Hepatic stellate cell (primary cell): Measurements from ENCODE around the gene ZRANB3.

Experiments used
- DNase-seq: peaks from one replicate; pipeline ENCODE4 v3.0.0; 2011; ENCODE audit warnings: low spot score

ZRANB3 gene

DNA sequence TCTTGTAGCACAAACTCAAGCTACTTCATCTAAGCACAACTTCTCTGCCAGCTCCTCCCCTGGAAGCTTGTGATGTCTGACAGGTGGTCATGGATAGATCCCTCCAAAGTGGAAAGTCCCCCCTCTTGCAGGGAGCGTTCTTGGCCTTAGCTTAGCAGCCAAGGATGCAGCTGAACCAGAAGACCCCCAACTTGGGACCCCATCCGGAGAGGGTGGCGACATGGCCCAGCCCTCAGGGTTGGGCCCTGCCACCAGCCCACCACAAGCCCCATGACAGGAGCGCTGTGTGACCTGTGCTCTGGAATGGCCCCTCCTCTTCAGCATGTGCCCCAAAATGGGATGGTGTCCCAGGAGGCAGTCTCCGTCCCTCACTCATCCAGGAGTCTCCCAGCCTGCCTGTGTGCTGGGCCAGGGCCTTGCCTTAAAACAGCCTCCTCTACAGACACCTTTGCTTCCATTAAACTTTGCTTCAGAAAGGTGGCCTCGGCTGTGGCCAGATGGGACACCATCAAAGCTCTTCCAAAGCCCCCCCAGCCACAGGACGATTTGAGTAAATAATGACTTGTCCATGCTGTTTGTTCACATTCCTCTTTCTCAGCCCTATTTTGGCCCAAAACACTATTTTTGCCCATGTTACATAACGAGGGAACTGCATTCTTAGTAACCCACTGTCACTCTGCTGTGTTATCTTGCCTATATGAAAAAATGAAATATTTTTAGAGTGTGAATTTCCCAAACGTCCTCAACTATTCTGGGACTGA, 356.8 kb downstream of the ZRANB3 start:
- no peak for DNase-seq

DNA sequence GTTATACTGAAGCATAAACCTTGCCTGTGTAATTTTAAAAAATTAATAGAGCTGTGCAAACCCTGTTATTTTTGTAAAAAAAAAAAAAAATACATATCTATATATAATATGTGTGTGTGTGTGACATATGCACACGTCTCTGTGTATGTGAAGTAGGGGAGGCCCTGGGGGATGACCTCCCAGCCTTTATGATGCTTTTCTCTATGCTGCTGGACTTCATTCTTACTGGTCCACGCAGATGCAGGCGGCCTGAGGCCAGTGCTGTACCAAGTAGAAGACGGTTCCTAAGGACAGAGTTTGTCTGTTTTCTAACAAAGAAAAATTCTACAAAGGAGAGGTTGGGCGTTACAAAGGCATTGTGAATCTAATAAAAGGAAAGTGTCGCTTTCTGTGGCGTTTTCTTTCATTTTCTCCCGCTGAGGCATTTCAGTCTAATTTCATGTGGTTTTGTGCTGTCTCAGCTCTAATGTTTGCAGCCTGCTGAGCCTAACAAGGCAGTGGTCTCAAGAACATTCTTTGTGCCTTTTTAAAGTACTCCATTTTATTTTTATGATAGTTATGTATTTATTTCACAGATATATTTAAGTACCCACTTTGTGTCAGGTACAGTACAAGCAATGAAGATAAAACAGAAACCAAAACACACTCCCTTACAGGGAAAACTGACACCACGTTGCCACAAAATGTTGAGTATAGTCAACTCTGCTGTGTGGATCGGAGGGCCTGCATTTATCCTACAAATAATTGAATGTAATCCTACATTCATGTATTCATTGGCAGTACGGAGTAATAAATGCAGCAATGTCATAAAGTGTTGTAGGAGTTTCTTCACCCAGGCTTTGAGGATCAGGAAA, 360.9 kb downstream of the ZRANB3 start:
- DNase-seq, result no peak

DNA sequence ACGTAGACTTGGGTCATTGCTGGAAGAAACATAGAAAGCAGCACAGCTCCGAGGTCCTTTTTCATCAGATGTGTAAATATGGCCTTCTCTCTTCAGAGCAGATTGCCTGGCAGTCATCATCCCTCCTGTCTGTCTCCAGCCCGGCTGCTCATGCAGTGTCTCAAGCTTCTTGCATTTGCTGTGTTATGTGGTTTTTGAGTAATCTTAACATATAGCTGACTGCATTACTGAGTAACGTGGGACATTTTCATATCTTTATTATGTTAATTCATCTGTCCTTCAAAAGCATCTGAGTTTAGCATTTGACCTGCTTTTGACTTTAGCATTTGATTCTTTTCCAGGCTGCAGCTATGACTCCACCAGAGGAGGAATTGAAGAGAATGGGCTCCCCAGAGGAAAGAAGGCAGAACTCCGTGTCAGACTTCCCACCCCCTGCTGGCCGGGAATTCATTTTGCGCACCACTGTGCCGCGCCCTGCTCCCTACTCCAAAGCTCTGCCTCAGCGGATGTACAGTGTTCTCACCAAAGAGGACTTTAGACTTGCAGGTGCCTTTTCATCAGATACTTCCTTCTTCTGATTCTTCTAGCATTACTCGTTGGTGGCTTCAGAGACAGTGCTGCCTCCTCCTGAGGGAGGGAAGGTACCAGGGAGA, 362.7 kb downstream of the ZRANB3 start:
- DNase-seq, result no peak

- DNase-seq, result no peak
These were observed 363.7 kb downstream of the ZRANB3 start for GRCh38 chr2:135167273-135167672.

DNA sequence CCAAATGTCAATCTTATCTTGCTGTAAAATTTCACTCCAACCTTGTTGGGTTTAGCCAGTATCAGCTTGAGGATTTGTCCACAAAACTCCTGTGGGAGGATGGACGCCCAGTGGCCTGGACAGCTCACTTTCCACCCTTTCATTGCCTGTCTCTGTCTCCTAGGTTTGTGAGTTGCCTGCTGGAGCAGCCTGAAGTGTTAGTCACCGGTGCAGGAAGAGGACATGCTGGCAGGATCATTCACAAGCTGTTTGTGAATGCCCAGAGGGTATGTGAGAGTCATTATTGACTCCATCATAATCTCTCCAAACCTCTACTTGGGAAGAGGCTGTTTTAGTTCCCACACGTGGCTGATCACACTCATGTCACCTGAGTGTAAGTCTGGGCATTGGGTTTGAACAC, 366.6 kb downstream of the ZRANB3 start:
- DNase-seq, result no peak

DNA sequence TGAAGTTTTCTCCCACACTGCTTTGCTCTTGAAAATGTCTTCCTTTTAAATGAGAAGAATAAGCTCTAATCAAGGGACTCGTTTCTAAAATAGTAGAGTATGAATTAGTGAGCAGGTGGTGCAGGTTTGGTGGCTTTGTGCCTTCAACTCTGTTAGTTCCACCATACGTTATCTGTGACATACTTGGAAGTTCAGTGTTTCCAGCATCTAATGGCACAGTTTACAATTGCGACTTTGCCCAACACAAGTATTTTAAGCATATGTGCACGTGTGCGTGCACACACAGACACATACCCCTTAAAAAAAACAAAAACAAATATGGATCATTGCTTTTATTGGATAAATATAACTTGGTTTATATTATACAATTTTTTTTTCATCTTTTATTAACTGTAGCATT, 367.1 kb downstream of the ZRANB3 start:
- no peak for DNase-seq

DNA sequence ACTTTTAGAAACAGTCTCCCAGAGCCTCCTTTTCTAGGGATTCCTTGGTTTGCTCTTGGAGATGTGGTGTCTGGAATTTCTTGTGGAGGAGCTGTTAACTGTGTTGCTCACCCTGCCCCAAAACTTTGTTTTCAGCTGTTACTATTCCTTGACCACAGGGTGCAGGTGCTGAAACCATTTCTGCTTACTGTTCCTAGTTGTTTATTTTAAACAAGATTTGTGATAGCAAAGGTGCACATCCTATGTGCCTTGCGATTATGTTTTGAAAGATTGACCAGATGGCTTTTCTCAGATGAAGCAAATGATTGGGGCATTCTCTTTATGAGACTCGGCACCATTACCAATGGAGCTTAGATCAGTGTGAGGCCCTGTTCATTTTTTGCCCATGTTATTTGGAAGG, 367.7 kb downstream of the ZRANB3 start:
- no peak for DNase-seq

- no peak for DNase-seq
These were observed 368.2 kb downstream of the ZRANB3 start for GRCh38 chr2:135162786-135163185.

GRCh38 chr2:135162377-135162776, 368.6 kb downstream of the ZRANB3 start:
- DNase-seq, result no peak

- DNase-seq, result no peak
These were observed 371.8 kb downstream of the ZRANB3 start for GRCh38 chr2:135159191-135159590.

- no peak for DNase-seq
These were observed 373.2 kb downstream of the ZRANB3 start for GRCh38 chr2:135157856-135158255.

GRCh38 chr2:135154962-135155361, 376.1 kb downstream of the ZRANB3 start:
- DNase-seq, result no peak

GRCh38 chr2:135152361-135152760, 378.7 kb downstream of the ZRANB3 start:
- no peak for DNase-seq

DNA sequence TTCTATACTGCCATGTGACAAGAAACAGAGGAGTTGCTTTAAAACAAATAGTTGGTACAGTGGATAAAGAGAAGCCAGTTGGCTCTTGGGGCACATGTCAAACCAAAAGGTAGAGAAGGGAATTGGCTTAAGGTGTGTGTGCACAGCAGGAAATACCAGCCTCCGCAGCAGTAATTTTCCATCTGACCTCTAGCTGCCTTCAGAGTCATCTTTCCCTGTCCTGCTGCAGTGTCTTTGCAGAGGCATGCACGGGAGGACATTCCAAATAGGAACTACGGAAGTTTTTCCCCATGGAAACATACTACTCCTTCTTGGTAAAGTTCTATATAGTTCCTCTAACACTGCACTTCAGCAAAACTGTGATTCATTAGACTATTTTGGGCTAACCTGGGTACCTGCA, 379.4 kb downstream of the ZRANB3 start:
- no peak for DNase-seq

- DNase-seq, result no peak
These were observed 380.3 kb downstream of the ZRANB3 start for GRCh38 chr2:135150725-135151124.

DNA sequence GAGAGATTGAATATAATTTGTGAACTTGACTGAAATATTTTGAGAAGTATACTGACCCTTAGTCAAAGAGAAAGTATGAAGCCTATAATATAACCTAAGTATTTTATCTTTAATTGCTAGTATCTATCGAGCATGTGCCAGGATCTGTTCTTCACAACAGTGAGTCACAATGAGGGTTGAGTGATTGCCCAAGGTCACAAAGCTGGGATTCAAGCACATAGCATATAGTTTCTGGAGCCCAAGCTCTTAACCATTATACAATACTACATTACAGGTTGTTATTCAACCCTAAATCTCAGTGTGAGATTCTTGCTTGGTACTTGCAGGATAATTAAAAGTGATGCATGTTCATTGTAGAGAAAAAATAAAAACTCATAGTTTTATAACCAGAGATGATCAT, 381.8 kb downstream of the ZRANB3 start:
- no peak for DNase-seq

- no peak for DNase-seq
These were observed 386.7 kb downstream of the ZRANB3 start for GRCh38 chr2:135144343-135144742.

DNA sequence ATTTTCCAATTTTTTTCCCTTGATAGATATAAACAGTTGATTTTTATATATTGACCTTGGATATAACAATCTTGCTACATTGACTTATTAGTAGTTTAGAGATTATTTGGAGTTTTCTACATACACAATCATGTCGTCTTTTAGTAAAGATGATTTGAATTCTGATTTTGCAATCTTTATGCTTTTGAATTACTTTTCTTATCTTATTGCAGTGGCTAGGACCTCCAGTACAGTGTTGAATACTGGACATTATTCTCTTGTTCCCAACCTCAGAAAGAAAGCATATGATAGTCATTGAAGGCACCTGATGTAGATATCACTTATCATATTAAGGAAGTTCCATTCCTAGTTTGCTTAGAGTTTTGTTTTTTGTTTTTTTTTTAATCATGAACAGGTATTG, 388.7 kb downstream of the ZRANB3 start:
- DNase-seq, result no peak

- no peak for DNase-seq
These were observed 390.4 kb downstream of the ZRANB3 start for GRCh38 chr2:135140606-135141005.

- DNase-seq, result peak; percentile 11
These were observed 398.7 kb downstream of the ZRANB3 start for GRCh38 chr2:135132314-135132713.

DNA sequence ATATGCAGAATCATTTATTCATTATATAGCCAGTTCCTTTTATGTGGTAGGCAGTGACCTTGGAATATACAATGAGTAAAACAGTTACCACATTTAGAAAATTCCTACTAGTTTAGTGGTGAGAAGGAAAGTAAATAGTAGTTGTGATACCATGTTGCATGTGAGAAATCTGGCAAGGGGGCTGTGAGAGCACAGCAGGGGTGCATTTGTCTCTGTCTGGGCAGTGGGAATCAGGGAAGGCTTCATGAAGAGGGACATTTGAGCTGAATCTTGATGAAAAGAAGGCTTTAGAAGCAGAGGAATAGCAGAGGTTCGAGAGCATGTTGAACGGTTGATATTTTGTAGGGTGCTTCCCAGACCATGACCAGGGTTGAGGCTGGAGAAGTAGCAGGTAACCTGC, 400.3 kb downstream of the ZRANB3 start:
- DNase-seq, result no peak

DNA sequence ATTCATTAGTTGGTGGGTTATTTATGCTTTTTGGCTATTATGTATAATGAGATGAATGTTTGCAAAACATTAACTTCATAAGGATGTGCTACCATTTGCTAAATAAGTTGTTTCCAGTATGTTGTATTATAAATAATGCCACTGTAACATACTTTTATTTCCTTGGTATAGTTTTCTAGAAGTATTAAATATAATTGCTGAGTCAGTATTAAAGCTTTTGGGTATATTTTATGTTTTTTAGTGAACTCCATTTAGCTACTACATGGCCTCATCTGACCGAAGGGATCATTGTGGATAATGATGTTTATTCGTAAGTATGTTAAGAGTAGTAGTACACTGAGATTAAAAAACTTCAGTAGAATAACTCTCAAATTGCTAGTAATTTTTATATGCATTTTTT, 405.1 kb downstream of the ZRANB3 start:
- DNase-seq, result no peak
